HG03066 (cell line): Measurements from ENCODE around the gene UXS1.

Experiments used
- ATAC-seq: cut with Tn5 transposase; IDR thresholded peaks from one replicate; pipeline ENCODE4 v1.9.1; 2021; ENCODE audit warnings: low read depth; ENCODE audit not compliant: unreplicated experiment

Gene UXS1

DNA sequence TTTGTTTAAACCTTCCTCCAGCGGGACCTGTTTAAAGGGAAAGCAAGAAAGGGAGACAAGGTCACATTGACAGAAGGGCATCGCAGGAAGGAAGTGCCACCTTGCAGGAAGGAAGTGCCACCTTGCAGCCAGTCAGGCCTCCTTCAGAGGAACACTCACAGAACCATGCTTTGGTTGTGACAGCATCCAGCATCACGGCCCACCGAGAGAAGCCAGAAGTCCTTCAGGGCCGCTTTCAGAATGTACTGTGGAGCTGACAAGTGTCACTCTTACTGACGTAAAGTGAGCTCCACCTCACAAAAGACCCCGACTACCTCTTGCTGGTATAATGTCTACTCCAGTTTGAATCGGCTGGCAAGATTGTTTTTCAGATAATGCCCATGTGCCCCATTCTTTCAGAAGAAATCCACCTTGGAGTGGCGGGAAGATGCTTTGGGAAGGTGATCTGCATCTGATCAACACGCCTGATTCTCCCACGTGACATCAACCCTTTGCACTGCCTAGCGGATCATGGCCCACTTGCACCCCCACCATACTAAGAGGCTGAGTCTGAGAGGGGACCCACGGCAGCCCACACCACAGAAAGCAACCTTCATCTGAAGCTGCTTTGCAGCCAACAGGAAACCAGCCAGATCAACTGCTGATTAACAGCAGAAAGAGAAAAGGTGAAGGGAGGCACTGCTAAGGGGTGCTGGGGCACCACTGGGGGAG lies 99.8 kb downstream of the UXS1 start:
- ATAC-seq: no peak

DNA sequence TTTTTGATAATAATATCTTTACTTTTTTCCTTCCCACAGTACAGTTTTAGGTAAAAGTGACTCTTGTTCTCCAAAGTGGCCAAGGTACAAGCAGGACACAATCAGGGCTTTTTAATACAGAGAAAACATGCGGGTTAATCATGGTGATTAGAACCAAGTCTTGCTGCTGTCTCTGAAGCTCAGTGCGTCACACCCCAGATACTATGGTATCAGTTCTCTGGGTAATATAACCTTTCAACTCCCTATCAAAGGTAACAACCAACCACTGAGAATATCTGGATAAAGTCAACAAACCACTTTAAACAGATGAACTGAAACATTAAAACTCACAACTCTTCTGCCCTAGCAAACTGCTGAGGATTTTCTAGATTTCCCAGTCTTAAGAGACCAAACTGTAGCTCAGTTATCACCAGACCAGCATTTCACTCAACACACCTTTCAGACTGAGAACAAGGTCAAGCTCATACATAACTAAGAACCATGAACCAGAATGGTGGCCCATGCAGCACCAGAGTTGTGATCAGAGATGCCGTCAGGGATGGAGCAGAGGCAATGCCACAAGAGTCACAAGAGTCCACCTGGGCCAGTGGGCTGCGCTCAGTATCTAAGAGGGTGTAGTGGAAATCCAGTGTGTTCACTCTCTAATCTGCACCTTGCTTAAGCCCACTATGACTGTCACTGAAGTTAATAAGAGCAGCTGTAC lies 103.0 kb downstream of the UXS1 start:
- no peak for ATAC-seq

DNA sequence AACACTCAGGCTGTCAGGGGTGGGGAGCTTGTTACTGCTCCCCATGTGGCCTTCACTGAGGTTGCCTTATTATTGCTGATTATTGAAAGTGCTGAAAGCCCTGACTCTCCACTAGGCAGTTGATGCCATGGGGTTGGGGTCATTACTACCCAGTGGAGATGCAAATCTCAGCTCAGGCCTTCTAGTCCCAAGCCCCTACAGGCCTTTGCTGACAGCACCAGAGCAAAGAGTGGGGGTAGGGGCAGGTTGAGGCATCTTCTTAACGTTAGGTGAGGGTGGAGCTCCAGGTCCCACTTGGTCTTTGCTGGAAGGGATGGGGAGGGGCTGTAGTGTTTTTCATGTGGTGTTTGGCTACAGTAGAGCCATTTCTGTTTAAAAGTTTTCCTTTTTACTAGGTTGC lies 104.5 kb downstream of the UXS1 start:
- no peak for ATAC-seq

DNA sequence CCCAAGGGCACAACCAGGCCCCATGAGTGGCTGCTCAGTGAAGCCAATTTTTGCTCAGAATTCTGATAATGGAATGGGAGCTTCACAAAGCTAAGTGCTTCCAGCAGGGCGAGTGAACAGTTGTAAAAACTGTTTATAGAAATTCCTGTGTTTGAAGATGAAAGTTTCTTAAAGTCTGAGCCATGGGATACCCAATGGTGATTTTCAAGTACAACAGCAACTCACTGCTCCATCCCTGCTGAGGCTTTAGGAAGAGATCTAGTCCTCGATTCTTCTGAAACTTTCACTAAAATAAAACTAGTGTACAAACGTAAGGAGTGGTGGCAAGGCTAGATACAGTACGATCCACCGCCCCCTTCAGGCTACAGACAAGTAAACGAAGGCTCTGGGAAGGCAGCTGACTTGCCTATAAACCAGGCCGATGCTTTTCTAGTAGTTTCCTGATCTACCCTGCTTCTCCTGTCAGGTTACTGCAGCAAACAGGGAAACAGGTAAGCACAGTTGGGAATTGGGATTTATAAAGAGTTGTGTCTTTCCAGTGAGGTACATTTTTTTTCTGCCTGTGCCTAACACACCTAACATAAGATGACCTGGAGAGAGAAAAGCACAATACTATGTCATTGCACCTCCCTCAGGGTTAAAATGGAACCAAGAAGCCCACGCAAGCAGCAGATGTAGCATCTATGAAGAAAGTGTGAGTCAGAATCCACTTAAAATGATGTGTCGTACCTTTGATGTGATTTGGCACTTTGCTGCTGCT lies 108.7 kb downstream of the UXS1 start:
- ATAC-seq: no peak

DNA sequence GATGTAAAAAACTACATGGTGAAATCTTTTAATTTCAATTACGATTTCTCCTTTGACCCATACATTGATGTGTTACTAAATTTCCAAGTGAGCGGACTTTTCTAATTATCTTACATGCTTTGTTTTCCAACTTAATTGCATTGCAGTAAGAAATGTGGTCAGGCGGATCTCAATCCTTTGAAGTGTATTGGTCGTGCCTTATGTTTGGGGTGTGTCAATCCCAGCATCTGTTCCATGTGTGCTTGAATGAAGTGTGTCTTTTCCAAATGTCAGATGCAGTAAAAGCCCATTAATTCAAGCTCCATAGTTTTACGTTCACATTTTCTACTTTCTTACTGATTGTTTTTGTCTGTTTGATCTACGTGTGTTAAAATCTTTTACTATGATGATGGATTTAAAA lies 113.1 kb downstream of the UXS1 start:
- ATAC-seq: no peak

DNA sequence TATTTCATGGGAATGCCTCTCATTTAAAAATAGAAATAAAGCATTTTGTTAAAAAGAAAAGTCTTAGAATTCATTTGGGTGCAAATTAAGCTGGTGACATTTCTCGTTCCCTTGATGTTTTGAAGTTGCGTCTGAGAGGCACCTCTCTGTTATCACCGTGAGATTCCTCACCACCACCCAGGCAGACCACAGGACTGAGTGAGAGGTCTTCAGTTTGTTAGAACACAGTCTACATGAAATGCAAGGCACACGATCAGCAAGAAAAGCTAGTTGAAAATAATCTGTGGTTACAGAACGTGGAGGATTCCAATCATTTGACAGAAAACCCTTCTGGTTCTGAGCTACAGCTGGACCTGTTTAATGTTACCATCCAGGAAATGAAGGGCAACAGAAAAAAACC lies 116.0 kb downstream of the UXS1 start:
- ATAC-seq: no peak

DNA sequence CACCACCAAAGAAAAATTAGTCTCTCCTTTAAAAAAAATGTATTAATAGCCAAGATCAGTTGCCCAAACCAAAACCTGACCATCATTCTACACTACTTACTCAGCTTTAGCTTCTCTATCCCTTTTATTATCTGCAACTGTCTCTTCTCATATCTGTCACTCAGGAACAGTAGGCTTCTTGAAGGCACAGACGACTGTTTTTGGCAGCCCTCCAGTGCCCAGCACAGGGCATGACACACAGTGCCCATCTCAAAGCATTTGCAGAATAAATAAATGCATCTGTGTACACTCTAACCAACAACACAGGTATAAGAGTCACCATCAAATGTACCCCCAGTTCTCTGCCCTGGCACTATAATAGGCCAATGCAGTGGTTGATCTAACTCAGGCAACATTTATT lies 117.2 kb downstream of the UXS1 start:
- no peak for ATAC-seq

DNA sequence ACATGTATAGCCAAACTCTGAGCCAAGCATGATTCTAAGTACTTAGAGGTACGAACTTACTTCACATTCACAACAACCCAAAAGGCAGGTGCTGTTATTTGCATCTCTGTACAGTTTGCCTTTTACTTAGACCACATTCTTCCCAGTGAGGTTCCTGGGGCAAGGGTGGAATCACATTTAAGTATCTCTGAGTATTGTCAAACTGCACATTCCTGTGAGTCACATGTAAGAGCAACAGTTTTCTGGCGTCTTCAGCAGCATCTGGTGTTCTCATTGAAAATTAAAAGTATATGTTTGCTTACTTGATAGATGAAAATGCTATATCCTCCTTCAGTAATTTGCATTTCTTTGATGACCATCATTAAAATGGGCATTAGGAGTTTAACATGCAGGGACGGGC lies 119.1 kb downstream of the UXS1 start:
- ATAC-seq: no peak

DNA sequence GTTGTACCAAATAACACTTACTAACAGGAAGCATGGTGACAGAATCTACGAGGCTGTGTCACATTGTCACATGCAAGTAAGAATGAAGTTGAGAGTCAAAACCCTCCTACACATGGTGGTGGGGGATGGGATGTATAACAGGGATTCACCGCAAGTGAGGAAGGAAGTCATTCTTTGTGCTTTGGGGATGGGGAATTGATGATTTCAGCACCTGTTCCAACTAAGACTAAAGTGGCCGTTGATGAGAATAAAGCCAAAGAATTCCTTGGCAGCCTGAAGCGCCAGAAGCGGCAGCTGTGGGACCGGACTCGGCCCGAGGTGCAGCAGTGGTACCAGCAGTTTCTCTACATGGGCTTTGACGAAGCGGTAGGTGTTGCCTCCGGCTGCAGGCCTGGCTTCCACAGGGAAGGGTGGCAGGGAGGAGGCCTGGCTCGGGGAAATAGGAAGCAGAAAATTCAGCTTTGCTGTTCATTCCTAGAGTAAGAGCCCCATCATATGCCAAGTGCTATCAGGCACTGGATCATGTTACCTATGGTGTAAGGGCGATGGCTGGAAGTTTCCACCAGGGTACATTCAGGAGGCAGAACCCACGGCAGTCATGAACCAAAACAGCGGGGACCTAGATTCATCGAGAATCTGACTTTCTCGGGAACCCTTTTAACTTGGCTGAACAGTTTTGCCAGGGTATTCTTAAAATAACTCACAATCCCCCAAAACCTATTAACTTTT lies 120.3 kb downstream of the UXS1 start:
- ATAC-seq: no peak

DNA sequence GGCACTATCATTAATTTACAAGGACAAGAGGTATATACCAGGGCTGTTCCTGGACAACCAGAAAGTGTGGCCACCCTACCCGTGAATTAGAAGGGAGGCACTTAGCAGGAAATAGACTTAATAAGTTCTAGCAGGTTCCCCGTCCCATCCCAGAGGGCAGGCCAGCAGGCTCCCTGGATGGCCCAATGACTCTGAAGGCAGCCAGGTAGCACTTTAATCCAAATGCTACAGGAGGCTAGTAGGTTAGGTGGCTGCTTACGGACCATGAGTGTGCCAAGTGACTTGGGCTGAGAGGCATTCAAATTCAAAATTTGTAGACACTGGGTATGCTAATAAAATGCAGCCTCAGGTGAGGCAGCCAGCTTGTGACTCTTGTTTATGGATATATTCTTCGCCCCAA lies 123.9 kb downstream of the UXS1 start:
- no peak for ATAC-seq

DNA sequence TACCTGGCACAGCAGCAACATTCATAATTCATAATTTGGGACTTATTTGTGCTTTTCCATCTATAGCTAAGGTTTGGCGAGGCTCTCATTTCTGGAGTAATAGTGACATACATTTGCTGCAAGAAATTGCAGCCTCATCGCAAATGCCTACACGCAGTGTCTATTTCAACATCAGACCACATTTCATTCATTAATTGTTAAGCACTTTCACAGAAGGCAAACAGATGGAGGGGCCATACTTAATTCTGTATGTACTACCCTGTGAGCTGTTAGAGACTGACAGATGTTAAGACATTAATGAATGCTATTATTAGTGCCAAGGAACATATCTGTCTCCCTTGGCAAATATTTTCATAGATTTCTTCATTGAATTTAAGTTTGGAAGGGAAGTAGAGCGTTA lies 125.7 kb downstream of the UXS1 start:
- no peak for ATAC-seq

DNA sequence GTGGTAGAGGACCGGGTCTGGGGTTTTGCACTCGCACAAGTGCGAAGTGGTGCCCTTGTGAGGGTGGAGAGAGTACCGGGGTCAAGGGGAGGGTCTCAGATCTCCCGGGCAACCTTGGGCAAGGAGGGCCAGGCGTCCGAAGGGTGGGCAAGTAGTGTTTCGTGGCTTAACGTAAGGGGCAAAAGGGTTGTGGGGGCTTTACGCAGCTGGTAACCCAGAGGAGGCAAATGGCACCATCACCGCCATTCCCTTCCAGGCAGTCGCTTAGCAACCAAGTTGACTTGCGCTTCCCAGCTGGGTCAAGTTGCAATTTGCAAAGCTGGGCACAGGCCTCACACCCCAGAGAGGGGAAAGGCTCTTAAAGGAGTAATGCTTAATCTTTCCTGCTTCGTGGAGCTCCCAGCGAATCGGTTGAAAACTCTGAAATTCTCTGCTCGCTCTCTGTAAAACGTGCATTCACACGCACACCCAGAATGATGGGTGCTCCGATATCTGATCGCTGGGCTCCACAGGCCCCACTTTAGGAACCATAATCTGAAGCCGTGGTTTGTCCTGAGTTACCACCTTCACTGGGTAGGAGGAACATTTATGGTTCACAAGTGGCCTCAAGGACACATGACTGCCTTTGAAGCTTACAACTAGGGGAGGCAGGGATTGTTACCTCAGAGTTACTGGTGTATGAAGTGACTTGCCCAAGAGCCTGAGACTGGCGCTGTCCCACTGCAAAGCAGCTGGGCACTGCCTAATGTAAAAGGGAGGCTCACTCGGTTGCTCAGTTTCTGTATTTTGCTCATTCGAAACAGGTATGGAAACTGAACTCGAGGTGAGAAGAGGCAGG lies 127.9 kb downstream of the UXS1 start:
- ATAC-seq: no peak

DNA sequence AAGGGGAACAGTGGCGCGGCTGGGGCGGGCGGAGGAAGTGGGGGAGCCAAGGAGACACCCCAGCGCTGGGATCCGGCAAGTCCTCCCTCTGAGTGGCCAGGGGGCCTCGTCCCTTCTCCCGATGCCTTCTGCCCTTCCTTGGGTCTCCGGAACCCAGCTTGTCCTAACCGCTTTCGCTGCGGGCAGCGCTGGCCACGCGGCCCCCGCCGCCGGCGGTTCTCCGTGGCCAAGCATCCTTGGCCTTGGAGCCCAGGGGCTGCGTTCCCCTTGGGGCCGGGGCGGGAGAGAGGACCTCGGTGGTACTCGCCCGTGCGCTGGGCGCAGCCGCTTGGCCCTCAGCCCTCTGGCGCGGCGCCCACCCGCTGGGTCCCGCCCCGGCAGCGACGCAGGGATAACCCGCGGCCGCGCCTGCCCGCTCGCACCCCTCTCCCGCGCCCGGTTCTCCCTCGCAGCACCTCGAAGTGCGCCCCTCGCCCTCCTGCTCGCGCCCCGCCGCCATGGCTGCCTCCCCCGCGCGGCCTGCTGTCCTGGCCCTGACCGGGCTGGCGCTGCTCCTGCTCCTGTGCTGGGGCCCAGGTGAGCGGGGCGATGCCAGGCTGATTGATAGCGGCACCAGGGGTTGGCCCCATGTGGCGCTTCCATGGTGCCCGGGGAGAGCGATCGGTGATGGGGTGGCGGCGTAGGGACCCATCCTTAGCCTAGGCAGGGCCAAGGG lies 128.7 kb downstream of the UXS1 start:
- no peak for ATAC-seq

DNA sequence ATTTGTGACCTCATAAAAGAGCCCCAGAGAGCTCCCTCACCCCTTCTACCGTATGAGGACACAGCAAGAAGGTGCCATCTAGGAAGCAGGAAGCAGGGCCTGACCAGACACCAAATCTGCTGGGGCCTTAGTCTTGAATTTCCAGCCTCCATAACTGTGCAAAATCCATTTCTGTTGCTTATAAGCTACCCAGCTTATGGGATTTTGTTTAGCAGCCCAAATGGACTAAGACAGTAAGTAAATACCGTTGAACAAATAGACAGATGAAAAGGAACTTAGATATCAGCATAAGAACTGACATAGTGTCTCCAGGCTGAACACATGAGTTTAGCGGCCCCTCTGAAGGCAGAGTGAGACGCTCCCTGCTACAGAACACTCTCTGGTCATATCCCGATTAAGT lies 130.9 kb downstream of the UXS1 start:
- no peak for ATAC-seq

DNA sequence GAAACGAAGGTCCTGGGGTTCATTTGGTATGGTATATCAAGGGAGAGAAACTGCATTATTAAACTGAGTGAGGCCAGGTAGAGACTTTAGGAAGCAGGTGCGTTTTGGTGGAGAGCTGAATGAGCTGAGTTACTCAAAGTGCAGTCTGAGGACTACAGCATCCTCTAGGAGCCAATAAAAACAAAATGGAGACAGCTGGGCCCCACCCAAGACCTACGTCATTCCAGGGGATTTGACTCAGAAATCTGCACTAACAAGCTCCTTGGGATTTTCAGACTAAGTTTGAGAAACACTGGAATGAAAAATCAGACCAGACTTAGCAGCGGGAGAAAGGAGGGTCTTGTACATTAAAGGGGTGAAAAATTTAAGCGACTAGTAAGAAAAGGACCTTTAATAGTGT lies 131.5 kb downstream of the UXS1 start:
- no peak for ATAC-seq

DNA sequence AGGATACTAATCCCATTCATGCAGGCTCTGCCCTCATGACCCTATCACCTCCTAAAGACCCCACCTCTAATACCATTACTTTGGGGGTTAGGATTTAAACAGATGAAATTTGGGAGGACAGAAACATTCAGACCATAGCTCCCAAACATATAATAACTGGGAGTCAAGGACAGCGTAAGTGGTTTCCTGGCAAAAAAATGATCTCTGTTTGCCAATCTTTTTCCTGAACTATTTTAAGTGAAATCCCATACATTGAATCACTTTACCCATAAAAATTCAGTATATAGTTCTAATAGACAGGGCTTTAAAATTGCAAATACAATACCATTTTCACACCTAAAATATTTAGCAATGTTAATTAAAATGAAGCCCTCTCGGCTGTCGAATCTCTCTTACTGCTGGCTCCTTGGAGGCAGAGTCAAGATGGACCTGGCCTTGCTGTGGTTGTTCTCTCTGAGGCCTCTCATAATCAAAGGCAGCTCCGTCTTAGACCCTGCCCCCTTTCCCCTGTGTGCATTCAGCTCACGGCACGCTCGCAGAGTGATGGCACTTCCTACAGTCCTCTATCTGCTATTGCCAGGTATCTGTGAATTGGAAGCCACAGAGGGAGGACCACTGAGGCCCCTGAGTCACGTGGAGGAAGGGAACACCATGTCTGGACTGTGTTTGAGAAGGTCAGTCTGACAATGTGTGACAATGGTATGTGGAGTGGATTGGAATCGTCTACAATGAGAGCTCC lies 132.3 kb downstream of the UXS1 start:
- no peak for ATAC-seq

DNA sequence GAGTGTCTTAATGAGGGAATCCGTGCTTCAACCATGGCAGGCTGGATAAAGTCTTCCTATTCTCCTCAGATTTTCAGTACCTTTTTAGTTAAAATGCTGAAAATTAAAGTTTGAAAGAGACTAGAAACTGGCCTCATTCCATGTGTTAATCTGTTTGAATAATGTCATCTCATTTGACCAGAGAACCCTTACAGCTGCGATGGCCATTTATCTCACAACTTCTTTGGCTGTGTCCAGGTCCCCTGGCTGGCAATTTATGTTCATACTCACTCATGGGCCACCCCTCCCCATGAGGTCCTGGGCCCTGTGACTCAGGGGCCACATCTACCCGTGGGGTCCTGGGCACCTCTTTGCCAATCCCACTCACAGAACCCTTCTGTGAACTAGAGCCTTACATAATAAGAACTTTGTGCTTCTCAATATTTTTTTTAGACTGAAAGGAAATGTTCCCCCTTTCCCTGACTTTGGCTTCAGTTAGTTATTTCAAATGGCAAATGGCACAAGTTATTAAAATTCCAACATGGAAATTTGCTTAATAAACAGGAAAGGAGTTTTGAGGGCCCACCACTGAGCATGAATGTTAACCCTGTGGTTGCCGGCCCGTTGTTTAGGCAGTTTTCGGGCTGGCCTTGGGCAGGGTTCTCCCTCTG lies 134.6 kb downstream of the UXS1 start:
- ATAC-seq: no peak

DNA sequence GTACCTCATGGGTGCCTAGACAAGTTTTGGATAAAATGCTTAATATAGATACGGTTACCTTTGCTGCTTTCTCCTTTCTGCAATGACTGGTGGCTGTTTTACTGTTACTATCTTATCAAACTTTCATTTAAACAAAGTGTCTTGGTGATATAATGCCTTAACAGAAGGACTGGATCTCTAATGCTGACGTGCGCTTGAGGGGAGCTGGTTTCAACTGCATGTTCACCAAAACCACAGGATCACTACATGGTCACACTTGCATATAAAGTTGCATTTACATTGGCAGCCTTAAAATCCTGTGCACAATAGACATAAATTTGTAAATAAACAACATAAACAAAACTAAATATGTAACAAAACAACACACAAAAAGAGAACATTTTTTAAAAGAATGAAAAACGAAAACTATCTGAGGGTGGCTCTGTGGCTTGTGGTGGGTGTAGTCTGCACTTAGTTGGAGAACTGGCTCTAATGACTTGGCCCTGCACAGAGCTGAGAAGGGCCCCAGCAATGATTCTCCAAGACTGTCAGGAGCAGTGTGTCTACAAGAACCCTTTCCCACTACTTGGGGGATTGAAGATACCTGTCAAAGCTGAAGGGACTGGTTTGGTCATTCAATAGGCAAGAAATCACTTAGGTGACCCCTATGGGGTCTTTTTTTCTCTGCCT lies 135.5 kb downstream of the UXS1 start:
- ATAC-seq: no peak
